Measurements from ENCODE around the gene USH2A. TPM values are rescaled to one million over a fixed set of nuclear protein-coding genes. Genes with fewer than 3 reads are reported as not detected.
A peak's percentile ranks its signal among the peaks of the same experiment; 100 is the strongest.

Gene USH2A
- total RNA-seq, 1 donor from 2014 or later: 1.5 TPM

GRCh38 chr1:216210081-216210480 is 213.2 kb downstream of the USH2A start:
- ATAC-seq (no peak), DNase-seq (ENCODE audit: low spot score) (no peak)

GRCh38 chr1:216209125-216209524 is 214.1 kb downstream of the USH2A start:
- ATAC-seq: no peak
- no peak for DNase-seq (ENCODE audit: low spot score)

GRCh38 chr1:216207154-216207553 is 216.1 kb downstream of the USH2A start:
- peak; percentile 50 for DNase-seq (ENCODE audit: low spot score)

GRCh38 chr1:216205176-216205575 is 218.1 kb downstream of the USH2A start:
- ATAC-seq (no peak), DNase-seq (ENCODE audit: low spot score) (no peak)

More at GRCh38 chr1:216207154-216207553, 216.1 kb downstream of the USH2A start:
- peak; percentile 94 for ATAC-seq

- no peak for DNase-seq (ENCODE audit: low spot score)
- no peak for ATAC-seq
These were observed 221.3 kb downstream of the USH2A start for GRCh38 chr1:216201946-216202345.

- ATAC-seq: no peak
- no peak for DNase-seq (ENCODE audit: low spot score)
These were observed 222.3 kb downstream of the USH2A start for GRCh38 chr1:216200941-216201340.

- ATAC-seq (no peak), DNase-seq (ENCODE audit: low spot score) (no peak)
These were observed 228.5 kb downstream of the USH2A start for GRCh38 chr1:216194721-216195120.

- DNase-seq (ENCODE audit: low spot score): no peak
- ATAC-seq: peak; percentile 59
These were observed 229.3 kb downstream of the USH2A start for GRCh38 chr1:216193839-216194443.

GRCh38 chr1:216190438-216190837 is 232.8 kb downstream of the USH2A start:
- DNase-seq (ENCODE audit: low spot score): no peak
- ATAC-seq: no peak

GRCh38 chr1:216186816-216187215 is 236.4 kb downstream of the USH2A start:
- ATAC-seq (no peak), DNase-seq (ENCODE audit: low spot score) (no peak)

GRCh38 chr1:216186141-216186540 is 237.1 kb downstream of the USH2A start:
- ATAC-seq (no peak), DNase-seq (ENCODE audit: low spot score) (no peak)

- ATAC-seq (no peak), DNase-seq (ENCODE audit: low spot score) (no peak)
These were observed 239.0 kb downstream of the USH2A start for GRCh38 chr1:216184126-216184680.

GRCh38 chr1:216183454-216183853 is 239.8 kb downstream of the USH2A start:
- ATAC-seq: no peak
- no peak for DNase-seq (ENCODE audit: low spot score)

GRCh38 chr1:216183007-216183406 is 240.2 kb downstream of the USH2A start:
- no peak for DNase-seq (ENCODE audit: low spot score)

GRCh38 chr1:216181590-216181989 is 241.7 kb downstream of the USH2A start:
- no peak for ATAC-seq
- no peak for DNase-seq (ENCODE audit: low spot score)

More at GRCh38 chr1:216183007-216183406, 240.2 kb downstream of the USH2A start:
- no peak for ATAC-seq

GRCh38 chr1:216178281-216178680 is 245.0 kb downstream of the USH2A start:
- no peak for DNase-seq (ENCODE audit: low spot score)
- no peak for ATAC-seq

GRCh38 chr1:216176970-216177369 is 246.3 kb downstream of the USH2A start:
- ATAC-seq (no peak), DNase-seq (ENCODE audit: low spot score) (no peak)

- no peak for DNase-seq (ENCODE audit: low spot score)
These were observed 247.5 kb downstream of the USH2A start for GRCh38 chr1:216175714-216176113.

GRCh38 chr1:216173376-216173995 is 249.8 kb downstream of the USH2A start:
- ATAC-seq: no peak

More at GRCh38 chr1:216175714-216176113, 247.5 kb downstream of the USH2A start:
- ATAC-seq: no peak

GRCh38 chr1:216169351-216169750 is 253.9 kb downstream of the USH2A start:
- DNase-seq (ENCODE audit: low spot score): no peak
- ATAC-seq: no peak

More at GRCh38 chr1:216173376-216173995, 249.8 kb downstream of the USH2A start:
- DNase-seq (ENCODE audit: low spot score): no peak

GRCh38 chr1:216168546-216168945 is 254.7 kb downstream of the USH2A start:
- no peak for ATAC-seq
- no peak for DNase-seq (ENCODE audit: low spot score)

- no peak for DNase-seq (ENCODE audit: low spot score)
- ATAC-seq: no peak
These were observed 269.2 kb downstream of the USH2A start for GRCh38 chr1:216154063-216154462.
